WTC11 (cell line): Measurements from ENCODE around the gene ZNF714. TPM values are rescaled to one million over a fixed set of nuclear protein-coding genes. Genes with fewer than 3 reads are reported as not detected.

Experiments
- ATAC-seq: fragments of 200-7000 bp; cut with Tn5 transposase; 2 replicates; pipeline ENCODE4 v1.10.0; 2021; ENCODE audit warnings: mild to moderate bottlenecking, moderate library complexity
- CTCF ChIA-PET: fragments of 300-600 bp; sonication (Branson Sonifier 250); formaldehyde crosslinking; loops from one replicate; lab custom pipeline; 2021; ENCODE audit warnings: antibody characterized with exemption; lab: Charles Lee
- POLR2A ChIA-PET: fragments of 350-600 bp; sonication (Branson Sonifier 250); formaldehyde crosslinking; loops from one replicate; lab custom pipeline; 2021; ENCODE audit warnings: antibody characterized with exemption; lab: Charles Lee
- DNase-seq: peaks from one replicate; pipeline ENCODE4 v3.0.0; 2021; ENCODE audit warnings: low spot score
- H3K27ac Mint-ChIP-seq: 2 replicates; pipeline ENCODE4 v1.8.0; 2021; ENCODE audit warnings: mixed read lengths
- H3K27me3 Mint-ChIP-seq: 2 replicates; pipeline ENCODE4 v1.8.0; 2021; ENCODE audit warnings: low read depth, mild to moderate bottlenecking, moderate library complexity, mixed read lengths
- H3K36me3 Mint-ChIP-seq: 2 replicates; pipeline ENCODE4 v1.8.0; 2021; ENCODE audit warnings: mixed read lengths
- H3K4me1 Mint-ChIP-seq: 2 replicates; pipeline ENCODE4 v1.8.0; 2022; ENCODE audit warnings: mixed read lengths
- H3K4me3 Mint-ChIP-seq: 2 replicates; pipeline ENCODE4 v1.8.0; 2021; ENCODE audit warnings: mild to moderate bottlenecking, moderate library complexity, mixed read lengths
- H3K9me3 Mint-ChIP-seq: 2 replicates; pipeline ENCODE4 v1.8.0; 2021; ENCODE audit warnings: mixed read lengths
- ATF1 ChIP-seq: sonication (generic); formaldehyde crosslinking; IDR thresholded peaks from 2 replicates; pipeline ENCODE4 v1.8.1; 2023; ENCODE audit warnings: mild to moderate bottlenecking, moderate library complexity, missing genetic modification reagents
- CREM ChIP-seq: sonication (generic); formaldehyde crosslinking; IDR thresholded peaks from 2 replicates; pipeline ENCODE4 v1.8.1; 2022; ENCODE audit warnings: mild to moderate bottlenecking, missing genetic modification reagents, moderate library complexity
- FOXK1 ChIP-seq: sonication (generic); formaldehyde crosslinking; IDR thresholded peaks from 2 replicates; pipeline ENCODE4 v1.8.0; 2022; ENCODE audit warnings: mild to moderate bottlenecking, moderate library complexity, missing genetic modification reagents
- GABPB1 ChIP-seq: sonication (generic); formaldehyde crosslinking; IDR thresholded peaks from 2 replicates; pipeline ENCODE4 v1.8.1; 2023; ENCODE audit warnings: mild to moderate bottlenecking, missing genetic modification reagents
- GRHL2 ChIP-seq: fragments of 250-450 bp; sonication (Bioruptor Pico); IDR thresholded peaks from 2 replicates; pipeline ENCODE4 v1.8.0; 2022; ENCODE audit warnings: mild to moderate bottlenecking, moderate library complexity; ENCODE audit not compliant: insufficient replicate concordance, severe bottlenecking
- IRF2 ChIP-seq: sonication (generic); formaldehyde crosslinking; IDR thresholded peaks from 2 replicates; pipeline ENCODE4 v1.8.0; 2022; ENCODE audit warnings: low read depth, missing genetic modification reagents, borderline replicate concordance
- JAZF1 ChIP-seq: fragments of 250-450 bp; sonication (Bioruptor Pico); IDR thresholded peaks from 2 replicates; pipeline ENCODE4 v1.9.0; 2021; ENCODE audit warnings: moderate library complexity, mild to moderate bottlenecking, inconsistent platforms
- JUN ChIP-seq: sonication (generic); formaldehyde crosslinking; IDR thresholded peaks from 2 replicates; pipeline ENCODE4 v1.8.0; 2023; ENCODE audit warnings: mild to moderate bottlenecking, missing genetic modification reagents
- KAT7 ChIP-seq: sonication (generic); formaldehyde crosslinking; IDR thresholded peaks from 2 replicates; pipeline ENCODE4 v1.8.1; 2023; ENCODE audit warnings: missing genetic modification reagents, mild to moderate bottlenecking, borderline replicate concordance
- MLX ChIP-seq: sonication (generic); formaldehyde crosslinking; IDR thresholded peaks from 2 replicates; pipeline ENCODE4 v1.8.1; 2023; ENCODE audit warnings: mild to moderate bottlenecking, missing genetic modification reagents, moderate library complexity
- NFATC4 ChIP-seq: fragments of 250-450 bp; sonication (Bioruptor Pico); IDR thresholded peaks from 2 replicates; pipeline ENCODE4 v1.9.0; 2021; ENCODE audit warnings: mild to moderate bottlenecking
- PRRX2 ChIP-seq: fragments of 250-450 bp; sonication (Bioruptor Pico); IDR thresholded peaks from 2 replicates; pipeline ENCODE4 v1.8.0; 2021; ENCODE audit warnings: mild to moderate bottlenecking
- TCF7 ChIP-seq: sonication (generic); formaldehyde crosslinking; IDR thresholded peaks from 2 replicates; pipeline ENCODE4 v1.8.0; 2022; ENCODE audit warnings: mild to moderate bottlenecking, low read depth, missing genetic modification reagents, moderate library complexity
- ZBTB43 ChIP-seq: sonication (generic); formaldehyde crosslinking; IDR thresholded peaks from 2 replicates; pipeline ENCODE4 v1.8.1; 2023; ENCODE audit warnings: mild to moderate bottlenecking, missing genetic modification reagents
- ZNF263 ChIP-seq: sonication (generic); formaldehyde crosslinking; IDR thresholded peaks from 2 replicates; pipeline ENCODE4 v1.8.1; 2022; ENCODE audit warnings: low read depth, mild to moderate bottlenecking, moderate library complexity, missing genetic modification reagents
- ZNF281 ChIP-seq: sonication (generic); formaldehyde crosslinking; IDR thresholded peaks from 2 replicates; pipeline ENCODE4 v1.8.0; 2023; ENCODE audit warnings: mild to moderate bottlenecking, missing genetic modification reagents
- ZNF416 ChIP-seq: fragments of 250-450 bp; sonication (Bioruptor Pico); IDR thresholded peaks from 2 replicates; pipeline ENCODE4 v1.9.0; 2021; ENCODE audit warnings: mild to moderate bottlenecking, inconsistent platforms
- total RNA-seq: library from RNA; stranded (reverse); gene quantifications from 3 replicates; pipeline ENCODE4 v1.2.3, GENCODE V29; 2021
- TF ChIP-seq, protein P1 (sequence below): sonication (generic); formaldehyde crosslinking; IDR thresholded peaks from 2 replicates; pipeline ENCODE4 v1.8.0; 2023; ENCODE audit warnings: missing genetic modification reagents
- TF ChIP-seq, protein P2 (sequence below): fragments of 250-450 bp; sonication (Bioruptor Pico); IDR thresholded peaks from 2 replicates; pipeline ENCODE4 v1.9.0; 2021; ENCODE audit warnings: mild to moderate bottlenecking, borderline replicate concordance
- TF ChIP-seq, protein P3 (sequence below): sonication (generic); formaldehyde crosslinking; conservative IDR thresholded peaks from 2 replicates; pipeline ENCODE4 v1.8.1; 2023; ENCODE audit warnings: mild to moderate bottlenecking, low read depth, missing genetic modification reagents, moderate library complexity

ZNF714 gene
- total RNA-seq, 1 experiment from 2014 or later = 60.4 TPM

DNA sequence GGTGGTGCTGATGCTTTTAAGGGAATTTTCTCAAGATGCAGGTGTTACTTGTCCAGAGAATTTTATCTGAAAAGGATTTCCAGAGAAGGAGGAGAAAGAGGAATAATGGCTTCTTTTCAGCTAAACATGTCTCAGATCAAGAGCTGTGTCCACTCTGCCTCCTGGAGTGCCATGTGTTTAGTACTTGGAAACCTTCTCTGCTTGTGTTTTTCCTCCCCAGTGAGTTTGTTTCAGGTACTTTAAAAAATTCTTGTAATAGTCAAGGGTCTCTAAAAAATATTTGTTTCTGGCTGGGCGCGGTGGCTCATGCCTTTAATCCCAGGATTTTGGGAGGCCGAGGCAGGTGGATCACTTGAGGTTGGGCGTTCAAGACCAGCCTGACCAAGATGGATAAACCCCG, 82.5 kb downstream of the ZNF714 start:
- POLR2A ChIA-PET = no interaction called here
- H3K27ac Mint-ChIP-seq = peak overlapping the region; percentile 50; the same call in 1 of the 2 replicates
- ATAC-seq = no peak
- TF ChIP-seq ZNF263 (CRISPR knock-in tag) (no peak), NFATC4 (CRISPR knock-in tag) (no peak), PRRX2 (CRISPR knock-in tag) (no peak), GABPB1 (CRISPR knock-in tag) (no peak), FOXK1 (CRISPR knock-in tag) (no peak), GRHL2 (no peak), JAZF1 (CRISPR knock-in tag) (no peak), ZBTB43 (CRISPR knock-in tag) (no peak), JUN (CRISPR knock-in tag) (no peak), ATF1 (CRISPR knock-in tag) (no peak), CREM (CRISPR knock-in tag) (no peak), TCF7 (CRISPR knock-in tag) (no peak), ZNF281 (CRISPR knock-in tag) (no peak), IRF2 (CRISPR knock-in tag) (no peak), MLX (no peak), KAT7 (CRISPR knock-in tag) (no peak), ZNF416 (CRISPR knock-in tag) (no peak)
- TF ChIP-seq, protein P1, sequence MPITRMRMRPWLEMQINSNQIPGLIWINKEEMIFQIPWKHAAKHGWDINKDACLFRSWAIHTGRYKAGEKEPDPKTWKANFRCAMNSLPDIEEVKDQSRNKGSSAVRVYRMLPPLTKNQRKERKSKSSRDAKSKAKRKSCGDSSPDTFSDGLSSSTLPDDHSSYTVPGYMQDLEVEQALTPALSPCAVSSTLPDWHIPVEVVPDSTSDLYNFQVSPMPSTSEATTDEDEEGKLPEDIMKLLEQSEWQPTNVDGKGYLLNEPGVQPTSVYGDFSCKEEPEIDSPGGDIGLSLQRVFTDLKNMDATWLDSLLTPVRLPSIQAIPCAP (CRISPR knock-in tag) = no peak
- TF ChIP-seq, protein P2, sequence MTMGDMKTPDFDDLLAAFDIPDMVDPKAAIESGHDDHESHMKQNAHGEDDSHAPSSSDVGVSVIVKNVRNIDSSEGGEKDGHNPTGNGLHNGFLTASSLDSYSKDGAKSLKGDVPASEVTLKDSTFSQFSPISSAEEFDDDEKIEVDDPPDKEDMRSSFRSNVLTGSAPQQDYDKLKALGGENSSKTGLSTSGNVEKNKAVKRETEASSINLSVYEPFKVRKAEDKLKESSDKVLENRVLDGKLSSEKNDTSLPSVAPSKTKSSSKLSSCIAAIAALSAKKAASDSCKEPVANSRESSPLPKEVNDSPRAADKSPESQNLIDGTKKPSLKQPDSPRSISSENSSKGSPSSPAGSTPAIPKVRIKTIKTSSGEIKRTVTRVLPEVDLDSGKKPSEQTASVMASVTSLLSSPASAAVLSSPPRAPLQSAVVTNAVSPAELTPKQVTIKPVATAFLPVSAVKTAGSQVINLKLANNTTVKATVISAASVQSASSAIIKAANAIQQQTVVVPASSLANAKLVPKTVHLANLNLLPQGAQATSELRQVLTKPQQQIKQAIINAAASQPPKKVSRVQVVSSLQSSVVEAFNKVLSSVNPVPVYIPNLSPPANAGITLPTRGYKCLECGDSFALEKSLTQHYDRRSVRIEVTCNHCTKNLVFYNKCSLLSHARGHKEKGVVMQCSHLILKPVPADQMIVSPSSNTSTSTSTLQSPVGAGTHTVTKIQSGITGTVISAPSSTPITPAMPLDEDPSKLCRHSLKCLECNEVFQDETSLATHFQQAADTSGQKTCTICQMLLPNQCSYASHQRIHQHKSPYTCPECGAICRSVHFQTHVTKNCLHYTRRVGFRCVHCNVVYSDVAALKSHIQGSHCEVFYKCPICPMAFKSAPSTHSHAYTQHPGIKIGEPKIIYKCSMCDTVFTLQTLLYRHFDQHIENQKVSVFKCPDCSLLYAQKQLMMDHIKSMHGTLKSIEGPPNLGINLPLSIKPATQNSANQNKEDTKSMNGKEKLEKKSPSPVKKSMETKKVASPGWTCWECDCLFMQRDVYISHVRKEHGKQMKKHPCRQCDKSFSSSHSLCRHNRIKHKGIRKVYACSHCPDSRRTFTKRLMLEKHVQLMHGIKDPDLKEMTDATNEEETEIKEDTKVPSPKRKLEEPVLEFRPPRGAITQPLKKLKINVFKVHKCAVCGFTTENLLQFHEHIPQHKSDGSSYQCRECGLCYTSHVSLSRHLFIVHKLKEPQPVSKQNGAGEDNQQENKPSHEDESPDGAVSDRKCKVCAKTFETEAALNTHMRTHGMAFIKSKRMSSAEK (CRISPR knock-in tag) = no peak
- TF ChIP-seq, protein P3, sequence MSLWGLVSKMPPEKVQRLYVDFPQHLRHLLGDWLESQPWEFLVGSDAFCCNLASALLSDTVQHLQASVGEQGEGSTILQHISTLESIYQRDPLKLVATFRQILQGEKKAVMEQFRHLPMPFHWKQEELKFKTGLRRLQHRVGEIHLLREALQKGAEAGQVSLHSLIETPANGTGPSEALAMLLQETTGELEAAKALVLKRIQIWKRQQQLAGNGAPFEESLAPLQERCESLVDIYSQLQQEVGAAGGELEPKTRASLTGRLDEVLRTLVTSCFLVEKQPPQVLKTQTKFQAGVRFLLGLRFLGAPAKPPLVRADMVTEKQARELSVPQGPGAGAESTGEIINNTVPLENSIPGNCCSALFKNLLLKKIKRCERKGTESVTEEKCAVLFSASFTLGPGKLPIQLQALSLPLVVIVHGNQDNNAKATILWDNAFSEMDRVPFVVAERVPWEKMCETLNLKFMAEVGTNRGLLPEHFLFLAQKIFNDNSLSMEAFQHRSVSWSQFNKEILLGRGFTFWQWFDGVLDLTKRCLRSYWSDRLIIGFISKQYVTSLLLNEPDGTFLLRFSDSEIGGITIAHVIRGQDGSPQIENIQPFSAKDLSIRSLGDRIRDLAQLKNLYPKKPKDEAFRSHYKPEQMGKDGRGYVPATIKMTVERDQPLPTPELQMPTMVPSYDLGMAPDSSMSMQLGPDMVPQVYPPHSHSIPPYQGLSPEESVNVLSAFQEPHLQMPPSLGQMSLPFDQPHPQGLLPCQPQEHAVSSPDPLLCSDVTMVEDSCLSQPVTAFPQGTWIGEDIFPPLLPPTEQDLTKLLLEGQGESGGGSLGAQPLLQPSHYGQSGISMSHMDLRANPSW (CRISPR knock-in tag) = no peak
- no peaks in the 10 kb centered on the region for H3K4me1 Mint-ChIP-seq
- H3K36me3 Mint-ChIP-seq = peaks cover 42% of the 10 kb centered on the region
- no peak for DNase-seq
- H3K9me3 Mint-ChIP-seq = no peaks in the 10 kb centered on the region
- H3K27me3 Mint-ChIP-seq = no peaks in the 10 kb centered on the region
- no peak overlapping the region for H3K4me3 Mint-ChIP-seq
- CTCF ChIA-PET = no interaction called here
